Calu3 (cell line): ENCODE results near the gene HAGHL. TPM values are rescaled to one million over a fixed set of nuclear protein-coding genes. Genes with fewer than 3 reads are reported as not detected.

Experiments used
- BruUV-seq: library from RNA; stranded (reverse); fragments of 400-500 nt; replicated peaks from 2 replicates; lab custom pipeline; 2021; lab: Mats Ljungman, UMichigan
- CTCF ChIA-PET: fragments of 300-600 bp; sonication (Branson Sonifier 250); formaldehyde crosslinking; loops from one replicate; lab custom pipeline; 2022; ENCODE audit warnings: antibody characterized with exemption; lab: Charles Lee
- DNase-seq: peaks from one replicate; pipeline ENCODE4 v3.0.0; 2022
- H3K27ac Mint-ChIP-seq: one replicate; pipeline ENCODE4 v1.8.0; 2022; ENCODE audit warnings: mixed read lengths; ENCODE audit not compliant: unreplicated experiment
- H3K27me3 Mint-ChIP-seq: one replicate; pipeline ENCODE4 v1.8.0; 2022; ENCODE audit warnings: mixed read lengths; ENCODE audit not compliant: unreplicated experiment
- H3K36me3 Mint-ChIP-seq: one replicate; pipeline ENCODE4 v1.8.0; 2022; ENCODE audit warnings: mild to moderate bottlenecking, moderate library complexity, mixed read lengths; ENCODE audit not compliant: insufficient read depth, unreplicated experiment
- H3K4me1 Mint-ChIP-seq: one replicate; pipeline ENCODE4 v1.8.0; 2022; ENCODE audit warnings: mild to moderate bottlenecking, low read depth, mixed read lengths; ENCODE audit not compliant: unreplicated experiment
- H3K4me3 Mint-ChIP-seq: one replicate; pipeline ENCODE4 v1.8.0; 2022; ENCODE audit warnings: mild to moderate bottlenecking, low read depth, moderate library complexity, mixed read lengths; ENCODE audit not compliant: unreplicated experiment
- H3K9me3 Mint-ChIP-seq: one replicate; pipeline ENCODE4 v1.8.0; 2022; ENCODE audit warnings: low read depth, mixed read lengths; ENCODE audit not compliant: unreplicated experiment
- intact Hi-C: fragments of 100-400 bp; cut with micrococcal nuclease; formaldehyde crosslinking; loops from one replicate; pipeline ENCODE4 v1.10.0; 2022; ENCODE audit not compliant: unreplicated experiment
- total RNA-seq: library from RNA; stranded (reverse); gene quantifications from 2 replicates; pipeline ENCODE4 v1.2.3, GENCODE V29; 2022
- TF ChIP-seq, protein P1 (sequence below): fragments of 200-600 bp; IDR thresholded peaks from one replicate; pipeline ENCODE4 v1.8.0; 2022; ENCODE audit warnings: antibody characterized with exemption; ENCODE audit not compliant: unreplicated experiment

Gene HAGHL
- total RNA-seq, 1 experiment from 2014 or later, result 11.7 TPM

DNA sequence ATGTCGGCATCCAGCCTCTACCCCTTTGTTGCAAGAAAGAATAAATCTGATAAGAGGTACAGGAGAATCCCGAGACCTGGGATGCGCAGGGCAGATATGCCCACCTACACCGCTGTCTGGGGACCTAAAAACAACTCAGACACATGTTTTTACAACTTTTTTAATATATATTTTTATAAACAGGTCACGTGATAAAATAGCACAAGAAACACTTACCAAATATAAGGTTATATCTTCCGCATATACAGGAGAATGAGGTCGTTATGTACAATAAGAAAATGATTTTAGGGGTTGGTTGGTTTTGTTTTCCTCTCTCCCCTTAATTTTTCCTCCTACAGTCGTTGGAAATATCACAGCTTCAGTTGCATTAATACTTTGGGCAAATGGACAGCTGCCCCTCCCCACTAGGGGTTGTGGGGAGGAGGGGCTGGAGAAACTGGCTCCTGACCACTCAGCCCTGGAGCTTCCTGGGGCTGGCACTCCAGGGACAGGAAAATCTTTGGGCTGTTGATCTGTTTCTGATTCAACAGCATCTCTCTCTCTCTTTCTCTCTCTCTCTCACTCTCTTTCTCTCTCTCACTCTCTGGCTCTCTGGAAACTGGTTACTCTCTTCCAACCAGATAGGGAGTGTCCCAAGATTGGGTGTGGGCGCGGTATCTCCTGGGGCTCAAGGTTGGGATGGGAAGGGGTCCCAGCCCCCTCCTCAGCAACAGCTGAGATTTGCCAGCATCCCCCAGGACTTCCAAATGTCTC is 34.4 kb upstream of the HAGHL start:
- Mint-ChIP-seq H3K4me3 (peak overlapping the region; percentile 27), H3K27me3 (peaks cover 64% of the 10 kb centered on the region), H3K4me1 (peaks cover 9% of the 10 kb centered on the region), H3K36me3 (peaks cover 46% of the 10 kb centered on the region), H3K27ac (no peak overlapping the region), H3K9me3 (no peaks in the 10 kb centered on the region)
- CTCF ChIA-PET, result interaction anchor here (0.6 kb wide), 1 partner anchor 13 kb away, joined by 3 read pairs; no protein-coding TSS in a partner anchor
- intact Hi-C loops, result no loop called here
- TF ChIP-seq, protein P1, sequence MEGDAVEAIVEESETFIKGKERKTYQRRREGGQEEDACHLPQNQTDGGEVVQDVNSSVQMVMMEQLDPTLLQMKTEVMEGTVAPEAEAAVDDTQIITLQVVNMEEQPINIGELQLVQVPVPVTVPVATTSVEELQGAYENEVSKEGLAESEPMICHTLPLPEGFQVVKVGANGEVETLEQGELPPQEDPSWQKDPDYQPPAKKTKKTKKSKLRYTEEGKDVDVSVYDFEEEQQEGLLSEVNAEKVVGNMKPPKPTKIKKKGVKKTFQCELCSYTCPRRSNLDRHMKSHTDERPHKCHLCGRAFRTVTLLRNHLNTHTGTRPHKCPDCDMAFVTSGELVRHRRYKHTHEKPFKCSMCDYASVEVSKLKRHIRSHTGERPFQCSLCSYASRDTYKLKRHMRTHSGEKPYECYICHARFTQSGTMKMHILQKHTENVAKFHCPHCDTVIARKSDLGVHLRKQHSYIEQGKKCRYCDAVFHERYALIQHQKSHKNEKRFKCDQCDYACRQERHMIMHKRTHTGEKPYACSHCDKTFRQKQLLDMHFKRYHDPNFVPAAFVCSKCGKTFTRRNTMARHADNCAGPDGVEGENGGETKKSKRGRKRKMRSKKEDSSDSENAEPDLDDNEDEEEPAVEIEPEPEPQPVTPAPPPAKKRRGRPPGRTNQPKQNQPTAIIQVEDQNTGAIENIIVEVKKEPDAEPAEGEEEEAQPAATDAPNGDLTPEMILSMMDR, result no peak
- no TSS peak for BruUV-seq
- no peak for DNase-seq

DNA sequence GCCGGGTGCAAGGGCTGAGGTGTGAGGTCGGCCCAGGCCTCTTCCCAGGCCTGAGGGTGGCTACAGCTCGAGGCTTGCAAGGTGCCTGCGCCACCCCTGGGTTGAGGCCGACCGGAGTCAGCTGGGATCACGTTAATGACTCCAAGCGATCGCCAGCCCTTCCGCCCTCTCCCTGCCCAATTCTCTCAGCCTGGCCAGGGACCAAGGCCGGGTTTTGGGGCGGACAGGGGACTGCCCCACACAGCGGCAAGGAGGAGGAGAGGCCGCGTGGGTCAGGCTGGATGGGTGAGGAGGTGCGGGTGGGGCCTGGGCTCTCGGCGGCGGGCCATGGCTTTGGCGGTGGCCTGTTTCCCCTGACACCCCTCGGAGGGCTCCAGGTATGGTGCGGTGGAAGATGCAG is 33.5 kb upstream of the HAGHL start:
- no TSS peak for BruUV-seq
- CTCF ChIA-PET, result no interaction called here
- peaks cover 42% of the 10 kb centered on the region for H3K36me3 Mint-ChIP-seq
- H3K27ac Mint-ChIP-seq, result no peak overlapping the region
- peaks cover 9% of the 10 kb centered on the region for H3K4me1 Mint-ChIP-seq
- DNase-seq, result no peak
- intact Hi-C loops, result no loop called here
- TF ChIP-seq, protein P1, result no peak
- no peaks in the 10 kb centered on the region for H3K9me3 Mint-ChIP-seq
- H3K4me3 Mint-ChIP-seq, result peak overlapping the region; percentile 59
- H3K27me3 Mint-ChIP-seq, result peaks cover 72% of the 10 kb centered on the region

DNA sequence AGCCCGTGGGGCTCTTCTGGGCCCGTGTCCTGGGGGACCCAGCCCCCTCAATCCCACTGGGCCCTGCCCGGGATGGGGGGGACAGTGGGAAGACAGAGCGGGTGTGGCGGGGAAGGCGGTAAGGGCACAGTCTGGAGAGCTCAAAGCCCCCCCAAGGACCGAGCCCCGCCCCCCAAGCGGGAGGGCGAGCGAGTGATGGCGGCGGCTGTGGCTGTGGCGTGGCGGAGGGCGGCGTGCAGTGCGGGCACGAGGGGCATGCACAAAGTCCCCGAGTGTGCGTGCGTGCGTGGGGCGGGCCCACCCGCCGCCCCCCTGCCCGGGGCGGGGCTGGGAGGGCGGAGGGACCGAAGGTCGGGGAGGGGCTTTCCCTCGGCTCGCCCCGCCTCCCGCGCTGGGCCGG is 33.1 kb upstream of the HAGHL start:
- H3K9me3 Mint-ChIP-seq, result no peaks in the 10 kb centered on the region
- BruUV-seq, result no TSS peak
- H3K27ac Mint-ChIP-seq, result no peak overlapping the region
- CTCF ChIA-PET, result no interaction called here
- intact Hi-C loops, result no loop called here
- TF ChIP-seq, protein P1, result no peak
- peaks cover 76% of the 10 kb centered on the region for H3K27me3 Mint-ChIP-seq
- H3K4me1 Mint-ChIP-seq, result peaks cover 9% of the 10 kb centered on the region
- H3K36me3 Mint-ChIP-seq, result peaks cover 41% of the 10 kb centered on the region
- peak overlapping the region; percentile 59 for H3K4me3 Mint-ChIP-seq
- no peak for DNase-seq

DNA sequence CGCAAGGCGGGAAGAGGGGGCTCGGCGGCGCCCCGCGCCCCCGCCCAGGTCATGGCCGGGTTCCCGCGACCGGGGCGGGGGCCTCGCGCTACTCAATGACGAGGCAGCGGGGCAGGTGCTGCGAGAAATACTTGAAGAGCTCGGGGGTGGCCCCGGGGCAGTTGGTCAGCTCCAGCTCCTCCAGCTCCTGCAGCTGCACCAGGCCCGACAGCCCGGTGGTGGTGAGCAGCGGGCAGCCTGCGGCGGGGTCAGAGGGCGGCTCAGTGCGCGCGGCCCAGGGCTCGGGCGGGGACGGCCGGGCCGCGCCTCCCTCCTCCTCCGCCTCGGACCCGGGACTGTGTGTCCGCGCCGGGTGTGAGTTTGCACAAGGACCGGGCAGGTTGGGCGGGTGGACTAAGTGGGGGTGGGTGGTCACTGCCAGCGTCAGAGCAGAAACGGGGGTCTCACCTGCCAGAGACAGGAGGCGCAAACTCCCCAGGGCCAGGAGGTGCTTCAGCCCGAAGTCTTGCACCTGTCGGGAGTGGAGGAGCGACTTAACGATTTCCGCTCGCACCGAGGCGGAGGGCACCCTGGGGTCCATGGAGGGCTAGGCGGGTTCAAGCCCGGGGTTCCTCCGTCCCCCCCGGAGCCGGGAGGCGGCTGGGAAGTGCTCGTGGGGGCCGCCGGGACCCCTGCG is 32.6 kb upstream of the HAGHL start:
- DNase-seq, result no peak
- H3K36me3 Mint-ChIP-seq, result peaks cover 35% of the 10 kb centered on the region
- TF ChIP-seq, protein P1, result no peak
- H3K4me3 Mint-ChIP-seq, result peak overlapping the region; percentile 59
- H3K27ac Mint-ChIP-seq, result no peak overlapping the region
- no TSS peak for BruUV-seq
- H3K4me1 Mint-ChIP-seq, result peaks cover 9% of the 10 kb centered on the region
- CTCF ChIA-PET, result interaction anchor here (0.5 to 1.8 kb wide), 3 partner anchors 13 to 1154 kb away, joined by 3 to 4 read pairs (median 4); no protein-coding TSS in a partner anchor
- intact Hi-C loops, result no loop called here
- H3K27me3 Mint-ChIP-seq, result peaks cover 82% of the 10 kb centered on the region
- H3K9me3 Mint-ChIP-seq, result no peaks in the 10 kb centered on the region
